ENCODE data around the gene USP24. TPM values are rescaled to one million over a fixed set of nuclear protein-coding genes. Genes with fewer than 3 reads are reported as not detected.

The USP24 gene
- total RNA-seq, 1 experiment from 2014 or later = 40.9 TPM

GRCh38 chr1:55212349-55213150, 2.6 kb downstream of the USP24 start:
- no peaks in the 10 kb centered on the region for H3K36me3 Mint-ChIP-seq
- no peak overlapping the region for H3K27ac Mint-ChIP-seq

More at GRCh38 chr1:55212349-55213150, 2.6 kb downstream of the USP24 start:
- Mint-ChIP-seq H3K4me3 (peak overlapping the region; percentile 86), H3K9me3 (no peaks in the 10 kb centered on the region), H3K4me1 (peaks cover 65% of the 10 kb centered on the region), H3K27me3 (ENCODE audit: low read depth) (peaks cover 3% of the 10 kb centered on the region; the same call in 1 of the 2 replicates)
- POLR2A ChIA-PET = no interaction called here
- DNase-seq (ENCODE audit: low spot score) = no peak
- ATAC-seq = no peak
- TF ChIP-seq ARID4B (CRISPR knock-in tag; IDR thresholded peaks at IDR 0.05; ENCODE audit: borderline replicate concordance) (no peak), ATF6 (CRISPR knock-in tag; IDR thresholded peaks at IDR 0.05) (no peak), AR (CRISPR knock-in tag; IDR thresholded peaks at IDR 0.05) (no peak), ESRRA (CRISPR knock-in tag; IDR thresholded peaks at IDR 0.05; ENCODE audit: borderline replicate concordance) (no peak), ZNF532 (CRISPR knock-in tag; IDR thresholded peaks at IDR 0.05; ENCODE audit: borderline replicate concordance) (no peak), IRF2 (CRISPR knock-in tag; IDR thresholded peaks at IDR 0.05; ENCODE audit: borderline replicate concordance, low read depth) (no peak), ZNF138 (CRISPR knock-in tag; conservative IDR thresholded peaks at IDR 0.05) (no peak), CDX4 (CRISPR knock-in tag; IDR thresholded peaks at IDR 0.05; ENCODE audit: borderline replicate concordance) (no peak), ZNF396 (CRISPR knock-in tag; IDR thresholded peaks at IDR 0.05; ENCODE audit: borderline replicate concordance) (no peak), FOXP1 (CRISPR knock-in tag; IDR thresholded peaks at IDR 0.05; ENCODE audit: borderline replicate concordance) (no peak), GTF2I (CRISPR knock-in tag; conservative IDR thresholded peaks at IDR 0.05) (no peak), TP53 (CRISPR knock-in tag; IDR thresholded peaks at IDR 0.05) (no peak), JAZF1 (CRISPR knock-in tag; IDR thresholded peaks at IDR 0.05) (no peak), JUN (CRISPR knock-in tag; IDR thresholded peaks at IDR 0.05) (no peak), MXD4 (CRISPR knock-in tag; IDR thresholded peaks at IDR 0.05; ENCODE audit: borderline replicate concordance) (no peak)
- CTCF ChIA-PET = interaction anchor here (1.8 kb wide), 1 partner anchor 69 kb away, joined by 7 read pairs; no protein-coding TSS in a partner anchor
